Measurements from ENCODE around the gene SERPINA12. TPM values are rescaled to one million over a fixed set of nuclear protein-coding genes. Genes with fewer than 3 reads are reported as not detected.

The SERPINA12 gene
- total RNA-seq, 1 donor from 2014 or later, result not detected

GRCh38 chr14:94441130-94441529 is 68.1 kb downstream of the SERPINA12 start:
- DNase-seq (ENCODE audit: low read depth), result no peak
- H3K4me3 ChIP-seq (ENCODE audit: low read depth, low read length), result no peak overlapping the region
- TF ChIP-seq, protein P1, sequence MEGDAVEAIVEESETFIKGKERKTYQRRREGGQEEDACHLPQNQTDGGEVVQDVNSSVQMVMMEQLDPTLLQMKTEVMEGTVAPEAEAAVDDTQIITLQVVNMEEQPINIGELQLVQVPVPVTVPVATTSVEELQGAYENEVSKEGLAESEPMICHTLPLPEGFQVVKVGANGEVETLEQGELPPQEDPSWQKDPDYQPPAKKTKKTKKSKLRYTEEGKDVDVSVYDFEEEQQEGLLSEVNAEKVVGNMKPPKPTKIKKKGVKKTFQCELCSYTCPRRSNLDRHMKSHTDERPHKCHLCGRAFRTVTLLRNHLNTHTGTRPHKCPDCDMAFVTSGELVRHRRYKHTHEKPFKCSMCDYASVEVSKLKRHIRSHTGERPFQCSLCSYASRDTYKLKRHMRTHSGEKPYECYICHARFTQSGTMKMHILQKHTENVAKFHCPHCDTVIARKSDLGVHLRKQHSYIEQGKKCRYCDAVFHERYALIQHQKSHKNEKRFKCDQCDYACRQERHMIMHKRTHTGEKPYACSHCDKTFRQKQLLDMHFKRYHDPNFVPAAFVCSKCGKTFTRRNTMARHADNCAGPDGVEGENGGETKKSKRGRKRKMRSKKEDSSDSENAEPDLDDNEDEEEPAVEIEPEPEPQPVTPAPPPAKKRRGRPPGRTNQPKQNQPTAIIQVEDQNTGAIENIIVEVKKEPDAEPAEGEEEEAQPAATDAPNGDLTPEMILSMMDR (IDR thresholded peaks at IDR 0.05; ENCODE audit: insufficient read depth, low read length, poor library complexity, severe bottlenecking), result no peak

GRCh38 chr14:94439453-94440057 is 69.7 kb downstream of the SERPINA12 start:
- Histone ChIP-seq H3K4me3 (ENCODE audit: low read depth, low read length) (no peak overlapping the region), H3K36me3 (ENCODE audit: control insufficient read depth, insufficient read depth, low read length) (no peaks in the 10 kb centered on the region), H3K27me3 (ENCODE audit: control insufficient read depth, insufficient read depth, low read length) (no peaks in the 10 kb centered on the region)
- DNase-seq (ENCODE audit: low read depth), result no peak
- TF ChIP-seq, protein P1 (IDR thresholded peaks at IDR 0.05; ENCODE audit: insufficient read depth, low read length, poor library complexity, severe bottlenecking), result no peak

More at GRCh38 chr14:94441130-94441529, 68.1 kb downstream of the SERPINA12 start:
- no peaks in the 10 kb centered on the region for H3K36me3 ChIP-seq (ENCODE audit: control insufficient read depth, insufficient read depth, low read length)
- no peaks in the 10 kb centered on the region for H3K27me3 ChIP-seq (ENCODE audit: control insufficient read depth, insufficient read depth, low read length)

Other genes with a start within 250 kb of the SERPINA12 start
- not detected in 2 replicates for gene SERPINA10, start 216.2 kb downstream of the SERPINA12 start, total RNA-seq
- gene SERPINA6, start 186.1 kb downstream of the SERPINA12 start, total RNA-seq, result 0.07 TPM in 1 of 2 replicates, not detected in the other
- not detected in 2 replicates for gene SERPINA2, start 142.8 kb downstream of the SERPINA12 start, total RNA-seq
- gene SERPINA1, start 120.9 kb downstream of the SERPINA12 start, total RNA-seq, result 18.1 and 23.2 TPM in 2 replicates
- gene SERPINA11, start 56.7 kb downstream of the SERPINA12 start, total RNA-seq, result not detected in 2 replicates
- gene SERPINA9, start 33.3 kb downstream of the SERPINA12 start, total RNA-seq, result not detected in 2 replicates
- gene SERPINA4, start 52.0 kb upstream of the SERPINA12 start, total RNA-seq, result not detected in 2 replicates
- 1.9 and 2.1 TPM in 2 replicates for gene SERPINA5, start 72.0 kb upstream of the SERPINA12 start, total RNA-seq
- gene SERPINA3, start 102.9 kb upstream of the SERPINA12 start, total RNA-seq, result 33.9 and 45.3 TPM in 2 replicates

Data from kidney epithelial cell (primary cell).